Myocyte (in vitro differentiated cells): Measurements from ENCODE around the gene METTL4. TPM values are rescaled to one million over a fixed set of nuclear protein-coding genes. Genes with fewer than 3 reads are reported as not detected.

Experiments used
- DNase-seq: peaks from one replicate; pipeline ENCODE4 v3.0.0-alpha.2; 2012; ENCODE audit warnings: low read depth
- total RNA-seq: library from RNA; depleted of rRNA; stranded (reverse); fragments of >200 nt; gene quantifications from 2 replicates; pipeline ENCODE4 v1.2.3, GENCODE V29; 2014

METTL4 gene
- total RNA-seq, 1 donor from 2014 or later: 10.1 TPM

GRCh38 chr18:2568129-2568528 lies 3.2 kb downstream of the METTL4 start:
- peak; percentile 81 for DNase-seq

DNA sequence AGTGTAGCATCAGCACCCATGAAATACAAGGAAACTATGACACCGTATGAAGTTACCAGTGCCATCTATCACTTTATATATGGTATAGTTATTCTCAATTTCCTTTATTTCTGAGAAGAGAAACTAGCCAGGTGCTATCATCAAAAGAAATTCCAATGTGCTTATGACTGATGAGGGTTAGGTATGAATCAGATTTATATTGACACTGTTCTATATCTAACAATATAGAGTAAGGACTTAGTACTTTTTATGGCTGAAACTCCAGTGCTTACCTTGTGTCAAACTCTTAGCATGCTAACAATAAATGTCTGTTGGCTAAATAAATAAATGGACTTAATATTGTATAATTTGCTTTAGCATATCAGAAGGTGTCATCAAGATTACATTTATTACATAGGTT lies 6.9 kb downstream of the METTL4 start:
- no peak for DNase-seq

DNA sequence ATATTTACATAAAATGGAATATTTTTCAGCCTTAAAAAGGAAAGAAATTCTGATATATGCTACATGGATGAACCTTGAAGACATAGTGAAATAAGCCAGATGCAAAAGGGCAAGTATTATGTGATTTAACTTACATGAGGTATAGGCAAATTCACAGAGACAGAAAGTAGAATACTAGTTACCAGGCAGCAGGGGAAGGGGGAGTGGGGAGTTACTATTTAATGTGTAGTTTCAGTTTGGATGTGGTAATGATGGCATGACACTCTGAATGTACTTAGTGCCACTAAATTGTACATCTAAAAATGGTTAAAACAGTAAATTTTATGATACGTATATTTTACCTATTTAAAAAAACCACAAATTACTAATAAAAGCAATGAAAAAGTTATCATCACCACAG lies 12.1 kb downstream of the METTL4 start:
- no peak for DNase-seq

DNA sequence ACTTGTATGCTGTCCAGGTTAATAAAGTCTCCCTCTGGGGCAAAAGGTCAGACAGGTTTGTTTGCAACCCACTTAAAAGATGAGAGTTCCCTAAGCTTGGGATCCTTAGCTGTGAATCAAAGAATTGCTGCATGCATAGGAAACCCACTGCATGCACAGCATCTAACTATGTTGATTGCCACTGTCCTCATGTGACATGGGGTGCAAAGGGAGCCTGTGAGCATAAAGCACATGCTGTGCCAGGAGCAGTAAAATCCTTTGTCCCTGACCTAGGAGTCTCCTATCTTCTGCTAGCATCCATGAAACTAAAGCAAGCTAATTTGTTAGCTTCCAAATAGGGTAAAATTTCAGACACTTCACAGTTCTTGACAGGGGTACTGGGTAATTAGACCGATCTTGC lies 13.8 kb downstream of the METTL4 start:
- no peak for DNase-seq

GRCh38 chr18:2555895-2556294 lies 15.4 kb downstream of the METTL4 start:
- DNase-seq: no peak

DNA sequence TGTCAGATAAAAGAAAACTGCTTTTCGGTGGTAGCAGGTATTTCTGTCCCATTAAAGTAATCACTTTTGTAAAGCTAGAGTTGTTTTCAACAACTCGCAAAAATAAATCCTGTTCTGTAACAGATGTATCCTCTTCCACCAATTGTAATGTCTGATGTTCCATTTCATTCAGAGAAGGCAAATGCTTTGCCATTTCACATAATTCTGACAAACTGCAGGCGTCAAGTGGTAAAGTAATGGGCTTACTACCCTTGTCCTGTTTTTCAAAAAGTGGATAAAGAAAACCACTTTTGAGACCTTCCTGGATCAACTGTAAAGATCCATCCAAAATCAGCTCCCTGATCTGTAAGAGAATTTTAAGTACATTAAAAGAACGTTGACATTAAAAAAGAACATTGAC lies 16.6 kb downstream of the METTL4 start:
- DNase-seq: no peak

GRCh38 chr18:2551425-2551824 lies 19.9 kb downstream of the METTL4 start:
- no peak for DNase-seq

DNA sequence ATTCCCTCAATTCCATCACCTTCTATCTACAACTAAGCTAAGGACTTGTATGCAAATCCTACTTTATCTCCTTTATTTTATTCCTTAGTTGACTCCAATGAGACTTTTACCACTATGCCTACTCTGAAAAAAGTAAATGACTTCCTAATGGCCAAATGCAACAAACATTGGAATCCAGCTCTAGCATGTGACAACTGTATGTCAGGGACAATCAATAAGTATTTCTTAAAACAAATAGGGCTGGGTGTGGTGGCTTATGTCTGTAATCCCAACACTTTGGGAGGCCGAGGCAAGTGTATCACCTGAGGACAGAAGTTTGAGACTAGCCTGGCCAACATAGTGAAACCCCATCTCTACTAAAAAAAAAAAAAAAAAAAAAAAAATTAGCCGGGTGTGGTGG lies 21.8 kb downstream of the METTL4 start:
- DNase-seq: no peak

GRCh38 chr18:2547477-2548087 lies 23.7 kb downstream of the METTL4 start:
- peak; percentile 57 for DNase-seq

- DNase-seq: no peak
These were observed 26.1 kb downstream of the METTL4 start for GRCh38 chr18:2545155-2545554.

DNA sequence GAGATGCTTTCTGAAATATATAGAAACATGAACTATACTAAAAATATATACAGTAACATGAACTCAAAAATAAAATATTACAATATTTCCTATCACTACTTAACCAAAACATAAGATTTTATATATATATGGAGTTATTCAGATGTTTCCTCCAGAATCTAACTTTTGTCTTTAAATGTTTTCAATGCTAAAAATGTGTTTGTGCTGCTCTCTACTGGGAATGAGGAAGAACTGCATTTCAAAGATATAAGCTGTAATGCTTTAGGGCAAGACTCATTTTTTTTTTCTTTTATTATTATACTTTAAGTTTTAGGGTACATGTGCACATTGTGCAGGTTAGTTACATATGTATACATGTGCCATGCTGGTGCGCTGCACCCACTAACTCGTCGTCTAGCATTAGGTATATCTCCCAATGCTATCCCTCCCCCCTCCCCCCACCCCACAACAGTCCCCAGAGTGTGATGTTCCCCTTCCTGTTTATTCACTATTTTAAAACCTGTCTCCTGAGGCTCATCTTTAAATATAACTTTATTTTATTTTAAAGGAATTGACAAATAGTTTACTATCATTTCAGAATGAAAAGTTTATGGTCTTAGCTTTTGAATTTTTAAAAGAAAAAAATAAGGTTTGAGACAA lies 29.3 kb downstream of the METTL4 start:
- peak; percentile 53 for DNase-seq

DNA sequence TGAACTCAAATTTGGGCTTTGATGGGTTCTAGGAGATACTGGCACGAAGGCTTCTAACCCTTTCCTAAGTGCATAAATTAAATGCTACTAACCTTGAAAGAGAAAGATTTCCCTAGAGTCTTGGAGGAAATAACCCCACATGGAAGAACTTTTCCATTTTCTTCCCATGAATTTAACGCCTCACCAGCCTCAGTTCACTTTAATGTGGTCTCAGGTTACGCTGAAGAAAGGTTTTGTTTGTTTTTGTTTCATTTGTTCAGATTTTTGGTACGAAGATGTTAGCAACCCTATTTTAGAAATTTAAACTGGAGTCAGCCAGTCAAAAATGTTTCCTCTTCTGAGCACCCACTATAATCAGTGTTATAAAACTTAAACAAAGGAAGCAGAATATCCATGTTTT lies 30.7 kb downstream of the METTL4 start:
- DNase-seq: no peak

GRCh38 chr18:2538844-2539243 lies 32.5 kb downstream of the METTL4 start:
- no peak for DNase-seq

DNA sequence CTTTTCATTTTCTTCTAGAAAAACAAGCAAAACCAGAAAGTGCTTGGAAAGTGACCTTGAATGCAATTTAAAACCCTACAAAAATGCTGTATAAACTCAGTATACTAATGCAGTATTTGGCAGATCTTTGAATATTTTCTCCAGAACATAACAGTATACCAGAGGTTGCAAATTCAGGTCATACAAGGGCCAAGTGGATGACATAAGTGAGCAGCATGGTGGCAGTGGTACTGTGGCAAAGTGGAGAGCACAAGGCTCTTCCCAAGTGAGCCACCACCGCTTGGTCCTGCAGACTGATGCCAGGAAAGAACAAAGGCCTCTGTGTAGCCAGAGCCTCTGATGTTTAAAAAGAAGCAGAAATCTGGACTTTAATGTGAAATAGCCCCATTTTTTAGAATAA lies 33.1 kb downstream of the METTL4 start:
- DNase-seq: no peak

GRCh38 chr18:2537296-2537695 lies 34.0 kb downstream of the METTL4 start:
- no peak for DNase-seq

GRCh38 chr18:2536493-2536892 lies 34.8 kb downstream of the METTL4 start:
- no peak for DNase-seq

GRCh38 chr18:2536063-2536462 lies 35.2 kb downstream of the METTL4 start:
- no peak for DNase-seq

- DNase-seq: no peak
These were observed 35.8 kb downstream of the METTL4 start for GRCh38 chr18:2535419-2535910.

GRCh38 chr18:2534906-2535305 lies 36.4 kb downstream of the METTL4 start:
- DNase-seq: no peak

GRCh38 chr18:2532797-2533196 lies 38.5 kb downstream of the METTL4 start:
- no peak for DNase-seq

DNA sequence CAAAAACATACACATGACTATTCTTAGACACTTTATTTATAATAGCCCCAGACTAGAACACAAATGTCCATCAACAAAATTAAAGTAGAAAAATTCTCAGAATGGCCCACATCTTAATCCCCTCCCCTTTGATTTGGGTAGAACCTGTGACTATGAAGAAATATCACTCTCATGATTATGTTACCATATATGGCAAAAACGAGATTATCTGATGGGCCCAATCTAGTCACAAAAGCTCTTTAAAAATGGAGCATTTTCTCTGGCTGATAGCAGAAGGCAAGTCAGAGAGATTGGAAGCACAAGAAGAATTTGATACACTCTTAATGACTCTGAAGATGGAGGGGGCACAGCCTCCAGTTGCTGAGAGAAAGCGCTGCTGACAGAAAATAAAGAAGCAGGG lies 39.6 kb downstream of the METTL4 start:
- DNase-seq: no peak

DNA sequence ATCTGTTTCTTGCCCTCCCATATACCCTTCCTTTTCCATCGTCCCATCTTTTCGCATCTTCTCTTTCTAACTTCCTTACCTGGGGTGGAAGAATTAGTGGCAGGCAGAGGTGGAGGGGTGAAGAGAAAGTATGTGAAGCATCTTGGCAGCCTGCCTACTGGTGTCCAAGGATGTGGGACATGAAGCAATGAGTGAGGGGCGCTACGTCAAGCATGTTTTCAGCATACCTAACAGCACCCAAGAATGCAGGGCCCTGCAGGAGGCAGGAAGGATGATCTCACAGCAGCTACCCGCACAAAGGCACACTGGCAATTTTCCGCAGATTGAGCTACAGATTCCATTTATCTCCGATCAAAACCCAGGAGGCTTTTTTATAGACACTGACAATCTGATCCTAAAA lies 42.2 kb downstream of the METTL4 start:
- no peak for DNase-seq

- DNase-seq: no peak
These were observed 45.0 kb downstream of the METTL4 start for GRCh38 chr18:2526329-2526728.
